OCI-LY3 (cell line): ENCODE results near the gene CLEC14A.

Source experiments
- H2AFZ ChIP-seq: fragments of 200-600, 300-600 bp; shearing (Covaris generic); 2 replicates; pipeline ENCODE4 v1.6.0; 2014; ENCODE audit warnings: antibody characterized with exemption, low read depth, low read length
- H3K27ac ChIP-seq: fragments of 200-600, 300-600 bp; sonication (generic); 2 replicates; pipeline ENCODE4 v1.5.1; 2014; ENCODE audit warnings: mild to moderate bottlenecking, low read length, moderate library complexity, mixed read lengths
- H3K27me3 ChIP-seq: fragments of 200-600, 300-600 bp; sonication (generic); 2 replicates; pipeline ENCODE4 v1.6.1; 2014; ENCODE audit warnings: low read depth, low read length, mixed read lengths
- H3K36me3 ChIP-seq: fragments of 200-600, 300-600 bp; sonication (generic); replicated peaks from 2 replicates; pipeline ENCODE3; 2014; ENCODE audit warnings: low read depth, low read length, mixed read lengths
- H3K4me1 ChIP-seq: fragments of 300-600, 200-600 bp; sonication (generic); 2 replicates; pipeline ENCODE4 v1.6.1; 2014; ENCODE audit warnings: low read length, mixed read lengths
- H3K4me2 ChIP-seq: fragments of 200-600, 300-600 bp; sonication (generic); 2 replicates; pipeline ENCODE4 v1.6.1; 2014; ENCODE audit warnings: low read length, mixed read lengths
- H3K4me3 ChIP-seq: fragments of 300-600, 200-600 bp; sonication (generic); 2 replicates; pipeline ENCODE4 v1.5.1; 2014; ENCODE audit warnings: antibody characterized with exemption, mild to moderate bottlenecking, low read length, moderate library complexity
- H3K79me2 ChIP-seq: fragments of 300-600, 200-600 bp; shearing (Covaris generic); 2 replicates; pipeline ENCODE4 v1.6.1; 2014; ENCODE audit warnings: mild to moderate bottlenecking, low read length, mixed read lengths
- H3K9ac ChIP-seq: fragments of 300-600, 200-600 bp; shearing (Covaris generic); 2 replicates; pipeline ENCODE4 v1.6.0; 2014; ENCODE audit warnings: mild to moderate bottlenecking, low read length, moderate library complexity
- H3K9me3 ChIP-seq: fragments of 200-600, 300-600 bp; shearing (Covaris generic); 2 replicates; pipeline ENCODE4 v1.6.1; 2014; ENCODE audit warnings: low read length, mixed read lengths; ENCODE audit not compliant: insufficient read depth
- H4K20me1 ChIP-seq: fragments of 200-600, 300-600 bp; sonication (generic); 2 replicates; pipeline ENCODE4 v1.6.1; 2016; ENCODE audit warnings: low read length, mixed read lengths; ENCODE audit not compliant: insufficient read depth
- CTCF ChIP-seq: fragments of 200-600, 300-600 bp; sonication (generic); IDR thresholded peaks from 2 replicates; pipeline ENCODE4 v1.5.1; 2014; ENCODE audit warnings: antibody characterized with exemption, low read length, low read depth
- EZH2phosphoT487 ChIP-seq: fragments of 200-600 bp; shearing (Covaris generic); IDR thresholded peaks from 2 replicates; pipeline ENCODE4 v1.6.1; 2018; ENCODE audit warnings: antibody characterized with exemption, mixed run types, low read depth

CLEC14A gene

DNA sequence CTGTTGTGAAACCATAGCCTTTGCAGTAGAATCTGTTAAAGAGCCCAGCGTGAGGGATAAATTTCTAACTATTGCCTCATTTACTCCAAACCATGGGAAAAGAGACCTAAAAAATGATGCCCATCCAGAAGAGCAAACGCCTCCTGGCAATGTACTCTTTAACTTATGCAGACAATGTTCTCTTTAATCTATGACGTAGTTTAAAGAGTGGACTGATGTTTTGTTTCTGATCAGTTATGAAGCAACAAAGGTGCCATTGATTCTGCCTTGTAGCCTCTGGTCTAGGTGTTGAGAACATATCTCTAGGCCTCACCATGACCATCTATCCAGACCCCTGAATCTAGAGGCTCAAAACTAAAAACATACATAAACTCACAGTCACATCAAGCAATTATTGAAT lies 34.8 kb downstream of the CLEC14A start:
- H3K4me1 ChIP-seq: no peaks in the 10 kb centered on the region
- H3K4me3 ChIP-seq: no peak overlapping the region
- no peak overlapping the region for H2AFZ ChIP-seq
- no peaks in the 10 kb centered on the region for H3K79me2 ChIP-seq
- H3K27me3 ChIP-seq: no peaks in the 10 kb centered on the region
- no peaks in the 10 kb centered on the region for H4K20me1 ChIP-seq
- no peak overlapping the region for H3K27ac ChIP-seq
- H3K36me3 ChIP-seq: no peaks in the 10 kb centered on the region
- no peak overlapping the region for H3K4me2 ChIP-seq
- TF ChIP-seq EZH2phosphoT487 (no peak), CTCF (no peak)
- no peaks in the 10 kb centered on the region for H3K9me3 ChIP-seq
- H3K9ac ChIP-seq: no peak overlapping the region

GRCh38 chr14:38217553-38217952 lies 38.3 kb downstream of the CLEC14A start:
- Histone ChIP-seq H3K4me3 (no peak overlapping the region), H2AFZ (no peak overlapping the region), H3K36me3 (no peaks in the 10 kb centered on the region), H3K27ac (no peak overlapping the region), H3K79me2 (no peaks in the 10 kb centered on the region), H3K9ac (no peak overlapping the region), H3K27me3 (no peaks in the 10 kb centered on the region), H3K4me1 (no peaks in the 10 kb centered on the region), H3K9me3 (no peaks in the 10 kb centered on the region), H3K4me2 (no peak overlapping the region), H4K20me1 (no peaks in the 10 kb centered on the region)
- TF ChIP-seq EZH2phosphoT487 (no peak), CTCF (no peak)

DNA sequence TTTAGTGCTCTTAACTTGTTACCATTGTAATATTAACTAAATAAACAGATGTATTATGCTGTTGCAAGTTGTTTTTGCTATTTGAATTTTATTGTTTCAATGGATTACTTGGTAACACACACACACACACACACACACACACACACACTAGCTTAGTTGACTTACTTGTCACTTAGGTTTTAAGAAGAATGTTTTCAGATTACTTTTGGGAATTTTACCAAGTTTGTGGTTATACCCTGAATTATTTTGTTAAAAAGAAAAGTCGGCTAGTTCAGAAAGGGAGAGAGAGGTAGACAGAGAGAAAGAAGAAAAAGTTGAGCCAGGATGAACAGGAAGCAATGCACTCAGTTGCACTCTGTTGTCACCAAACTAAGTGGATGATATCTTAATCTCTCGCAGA lies 42.9 kb downstream of the CLEC14A start:
- H3K9ac ChIP-seq: no peak overlapping the region
- H3K79me2 ChIP-seq: no peaks in the 10 kb centered on the region
- H3K27me3 ChIP-seq: no peaks in the 10 kb centered on the region
- no peak overlapping the region for H2AFZ ChIP-seq
- no peaks in the 10 kb centered on the region for H3K9me3 ChIP-seq
- no peak overlapping the region for H3K4me2 ChIP-seq
- no peaks in the 10 kb centered on the region for H3K4me1 ChIP-seq
- H3K27ac ChIP-seq: no peak overlapping the region
- H4K20me1 ChIP-seq: no peaks in the 10 kb centered on the region
- no peaks in the 10 kb centered on the region for H3K36me3 ChIP-seq
- H3K4me3 ChIP-seq: no peak overlapping the region
- no peak for TF ChIP-seq EZH2phosphoT487
- no peak for TF ChIP-seq CTCF

DNA sequence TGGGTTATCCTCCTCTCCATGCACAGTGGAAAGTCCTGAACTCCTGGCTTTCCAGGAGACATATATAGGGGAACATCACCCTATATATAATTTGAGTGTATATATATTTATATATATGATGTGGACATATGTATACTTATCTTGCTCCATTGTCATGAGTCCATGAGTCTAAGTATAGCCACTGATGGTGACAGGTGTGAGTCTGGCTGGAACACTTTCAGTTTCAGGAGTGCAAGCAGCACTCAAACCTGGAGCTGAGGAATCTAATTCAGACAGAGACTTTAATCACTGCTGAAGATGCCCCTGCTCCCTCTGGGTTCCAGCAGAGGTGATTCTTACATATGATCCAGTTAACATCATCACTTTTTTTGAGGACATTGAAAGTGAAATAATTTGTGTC lies 43.8 kb downstream of the CLEC14A start:
- H3K27me3 ChIP-seq: no peaks in the 10 kb centered on the region
- H3K79me2 ChIP-seq: no peaks in the 10 kb centered on the region
- no peak overlapping the region for H3K4me2 ChIP-seq
- H3K9ac ChIP-seq: no peak overlapping the region
- no peaks in the 10 kb centered on the region for H4K20me1 ChIP-seq
- H3K4me3 ChIP-seq: no peak overlapping the region
- no peak overlapping the region for H2AFZ ChIP-seq
- H3K4me1 ChIP-seq: no peaks in the 10 kb centered on the region
- no peaks in the 10 kb centered on the region for H3K36me3 ChIP-seq
- H3K27ac ChIP-seq: no peak overlapping the region
- TF ChIP-seq CTCF: no peak
- no peak for TF ChIP-seq EZH2phosphoT487
- H3K9me3 ChIP-seq: no peaks in the 10 kb centered on the region; the same call in 1 of the 2 replicates
